Mucosa of gallbladder (tissue), 1 donor: ENCODE measurements around the gene DLG2. TPM values are rescaled to one million over a fixed set of nuclear protein-coding genes. Genes with fewer than 3 reads are reported as not detected.
A peak's percentile ranks its signal among the peaks of the same experiment; 100 is the strongest.

ENCODE experiments used
- DNase-seq: peaks from one replicate; pipeline ENCODE4 v3.0.0-alpha.2; 2020; ENCODE audit warnings: low spot score
- total RNA-seq: library from RNA; stranded (reverse); gene quantifications from one replicate; pipeline ENCODE4 v1.2.1, GENCODE V29; 2021
- donor health status: DM: no; HTN: no; CAD: no.

Gene DLG2
- total RNA-seq, 1 donor from 2014 or later = 4.4 TPM

GRCh38 chr11:84014539-84014938 is 1612.6 kb downstream of the DLG2 start:
- DNase-seq = no peak

- no peak for DNase-seq
These were observed 1614.8 kb downstream of the DLG2 start for GRCh38 chr11:84012171-84012826.

GRCh38 chr11:84003181-84003580 is 1624.0 kb downstream of the DLG2 start:
- no peak for DNase-seq

GRCh38 chr11:83998921-83999320 is 1628.2 kb downstream of the DLG2 start:
- DNase-seq = no peak

GRCh38 chr11:83990160-83990733 is 1636.9 kb downstream of the DLG2 start:
- DNase-seq = no peak

- no peak for DNase-seq
These were observed 1644.3 kb downstream of the DLG2 start for GRCh38 chr11:83982825-83983224.

- no peak for DNase-seq
These were observed 1647.6 kb downstream of the DLG2 start for GRCh38 chr11:83979593-83979992.

GRCh38 chr11:83978942-83979341 is 1648.2 kb downstream of the DLG2 start:
- DNase-seq = no peak

GRCh38 chr11:83976086-83976485 is 1651.1 kb downstream of the DLG2 start:
- DNase-seq = no peak

GRCh38 chr11:83972536-83972935 is 1654.6 kb downstream of the DLG2 start:
- no peak for DNase-seq

- DNase-seq = peak; percentile 11
These were observed 1656.1 kb downstream of the DLG2 start for GRCh38 chr11:83971063-83971462.

GRCh38 chr11:83970061-83970671 is 1657.0 kb downstream of the DLG2 start:
- DNase-seq = no peak

- DNase-seq = no peak
These were observed 1669.9 kb downstream of the DLG2 start for GRCh38 chr11:83957038-83957900.

- no peak for DNase-seq
These were observed 1670.9 kb downstream of the DLG2 start for GRCh38 chr11:83956119-83956697.

- DNase-seq = no peak
These were observed 1672.4 kb downstream of the DLG2 start for GRCh38 chr11:83954780-83955179.

GRCh38 chr11:83951521-83951920 is 1675.6 kb downstream of the DLG2 start:
- peak; percentile 10 for DNase-seq

GRCh38 chr11:83948200-83948599 is 1678.9 kb downstream of the DLG2 start:
- no peak for DNase-seq

GRCh38 chr11:83945976-83946375 is 1681.2 kb downstream of the DLG2 start:
- DNase-seq = no peak

- no peak for DNase-seq
These were observed 1686.1 kb downstream of the DLG2 start for GRCh38 chr11:83941050-83941449.

- no peak for DNase-seq
These were observed 1689.0 kb downstream of the DLG2 start for GRCh38 chr11:83938148-83938547.

GRCh38 chr11:83933008-83933407 is 1694.1 kb downstream of the DLG2 start:
- no peak for DNase-seq

GRCh38 chr11:83927422-83927821 is 1699.7 kb downstream of the DLG2 start:
- no peak for DNase-seq
